B cell (primary cell): ENCODE results near the gene B4GALNT4. TPM values are rescaled to one million over a fixed set of nuclear protein-coding genes. Genes with fewer than 3 reads are reported as not detected.
"Not testable (repeated sequence)": the region's sequence is repeated elsewhere in the genome, so short reads cannot be mapped to it uniquely, and the experiment has no call there.

ENCODE experiments used
- ATAC-seq: fragments of 200-7000 bp; cut with Tn5 transposase; one replicate; pipeline ENCODE4 v1.10.0; 2021; ENCODE audit warnings: low read depth, mild to moderate bottlenecking, moderate number of reproducible peaks, moderate library complexity
- CTCF ChIA-PET: fragments of 350-600 bp; sonication (Branson Sonifier 250); formaldehyde crosslinking; loops from one replicate; lab custom pipeline; 2021; ENCODE audit warnings: antibody characterized with exemption, inconsistent platforms; lab: Charles Lee
- POLR2A ChIA-PET: fragments of 350-600 bp; sonication (Branson Sonifier 250); formaldehyde crosslinking; loops from one replicate; lab custom pipeline; 2021; ENCODE audit warnings: antibody characterized with exemption; lab: Charles Lee
- DNase-seq: peaks from one replicate; pipeline ENCODE4 v3.0.0; 2013
- H2AFZ ChIP-seq: 2 replicates; pipeline ENCODE4 v1.6.1; 2012; ENCODE audit warnings: mild to moderate bottlenecking, low read depth, low read length; ENCODE audit not compliant: insufficient read depth, poor library complexity, severe bottlenecking
- H3K27ac ChIP-seq, 2 donors: 1 replicate in 1 of 2; 2 replicates in 1 of 2; pipeline ENCODE4 v1.5.1; 2012 to 2013; ENCODE audit warnings: low read length in 2 of 2, mild to moderate bottlenecking in 2 of 2, moderate library complexity in 1 of 2
- H3K27me3 ChIP-seq, 4 experiments: fragments of 200-600 bp in 1 of 4; sonication (generic) in 1 of 4; replicated peaks in 1 of 4; 1 replicate in 2 of 4; 2 replicates in 2 of 4; pipeline versions ENCODE4 v1.6.1 to v1.7.0; 2013 to 2016; ENCODE audit warnings: low read length in 3 of 4, mild to moderate bottlenecking in 2 of 4, mixed read lengths in 1 of 4, moderate library complexity in 1 of 4; ENCODE audit not compliant: insufficient read depth in 4 of 4, control insufficient read depth in 3 of 4; ENCODE audit errors: control extremely low read depth in 1 of 4
- H3K36me3 ChIP-seq, 2 experiments: replicated peaks in 1 of 2; 1 replicate in 1 of 2; 2 replicates in 1 of 2; pipeline versions ENCODE4 v1.6.1 to v1.7.1; 2013; ENCODE audit warnings: low read length in 1 of 2; ENCODE audit not compliant: insufficient read depth in 2 of 2, control insufficient read depth in 1 of 2; ENCODE audit errors: control extremely low read depth in 1 of 2, extremely low read depth in 1 of 2
- H3K4me1 ChIP-seq, 2 donors: fragments of 200-600 bp in 1 of 2; sonication (generic) in 1 of 2; 1 replicate in 1 of 2; 2 replicates in 1 of 2; pipeline versions ENCODE4 v1.5.1 to v1.6.1; 2013 to 2017; ENCODE audit warnings: low read length in 2 of 2; ENCODE audit not compliant: control insufficient read depth in 2 of 2, insufficient read depth in 2 of 2
- H3K4me2 ChIP-seq: replicated peaks from 2 replicates; pipeline ENCODE3; 2012; ENCODE audit warnings: mild to moderate bottlenecking, low read depth, low read length; ENCODE audit not compliant: poor library complexity, severe bottlenecking
- H3K4me3 ChIP-seq, 5 experiments: fragments of 200-600 bp in 1 of 5; sonication (generic) in 1 of 5; 1 replicate in 3 of 5; 2 replicates in 2 of 5; pipeline versions ENCODE4 v1.5.1 to v1.7.0; 2011 to 2016; ENCODE audit warnings: low read length in 4 of 5, mild to moderate bottlenecking in 4 of 5, low read depth in 2 of 5, control low read depth in 1 of 5, moderate library complexity in 1 of 5; ENCODE audit not compliant: insufficient read depth in 1 of 5; ENCODE audit errors: control extremely low read depth in 1 of 5, extremely low read depth in 1 of 5
- H3K79me2 ChIP-seq: fragments of 200-600 bp; sonication (generic); one replicate; pipeline ENCODE4 v1.6.0; 2016; ENCODE audit warnings: low read length; ENCODE audit not compliant: control insufficient read depth, insufficient read depth
- H3K9ac ChIP-seq: fragments of 200-600 bp; sonication (generic); 2 replicates; pipeline ENCODE4 v1.6.1; 2017; ENCODE audit warnings: mild to moderate bottlenecking, low read length, moderate library complexity
- H3K9me3 ChIP-seq, 3 donors: one replicate each; pipeline versions ENCODE4 v1.6.1 to v1.7.1; 2013; ENCODE audit warnings: low read length in 2 of 3; ENCODE audit not compliant: control insufficient read depth in 2 of 3, insufficient read depth in 1 of 3; ENCODE audit errors: control extremely low read depth in 1 of 3
- H4K20me1 ChIP-seq: 2 replicates; pipeline ENCODE4 v1.6.0; 2012; ENCODE audit warnings: mild to moderate bottlenecking, low read length; ENCODE audit not compliant: insufficient read depth, control insufficient read depth, poor library complexity, severe bottlenecking
- H3K27ac Mint-ChIP-seq: one replicate; pipeline ENCODE4 v1.8.0; 2021; ENCODE audit warnings: mixed read lengths
- H3K27me3 Mint-ChIP-seq: one replicate; pipeline ENCODE4 v1.8.0; 2021; ENCODE audit warnings: mixed read lengths
- H3K4me1 Mint-ChIP-seq: one replicate; pipeline ENCODE4 v1.8.0; 2021; ENCODE audit warnings: mixed read lengths
- H3K4me3 Mint-ChIP-seq: one replicate; pipeline ENCODE4 v1.8.0; 2021; ENCODE audit warnings: mixed read lengths
- H3K9me3 Mint-ChIP-seq: one replicate; pipeline ENCODE4 v1.8.0; 2022; ENCODE audit warnings: mixed read lengths; ENCODE audit not compliant: insufficient read depth
- EZH2 ChIP-seq: IDR thresholded peaks from 2 replicates; pipeline ENCODE4 v1.6.1; 2012; ENCODE audit warnings: borderline replicate concordance, low read depth, mild to moderate bottlenecking, moderate library complexity, low read length; ENCODE audit not compliant: insufficient read depth, poor library complexity, severe bottlenecking
- WGBS: methylation state at CpG from one replicate; pipeline ENCODE4 v1.1.5; 2013; ENCODE audit warnings: missing lambda C conversion rate; ENCODE audit not compliant: insufficient coverage; 5-methylcytosine and 5-hydroxymethylcytosine counted together
- intact Hi-C: fragments of 100-400 bp; cut with micrococcal nuclease; formaldehyde crosslinking; loops from one replicate; pipeline ENCODE4 v1.10.0; 2022
- polyA minus RNA-seq: library from RNA; depleted of rRNA, polyadenylated mRNA; stranded (reverse); fragments of >200 nt; gene quantifications from 2 replicates; pipeline ENCODE4 v1.2.3, GENCODE V29; 2012
- polyA plus RNA-seq: library from polyadenylated mRNA; depleted of rRNA; stranded (reverse); fragments of >200 nt; gene quantifications from 2 replicates; pipeline ENCODE4 v1.2.3, GENCODE V29; 2012
- total RNA-seq, 2 donors: library from RNA; stranded (reverse); fragments of 120-200 nt in 1 of 2; gene quantifications; 1 replicate in 1 of 2; 2 replicates in 1 of 2; pipeline versions ENCODE4 v1.2.3 to v1.2.4, GENCODE V29; 2013 to 2022
- TF ChIP-seq, protein P1 (sequence below): fragments of 200-600 bp; IDR thresholded peaks from one replicate; pipeline ENCODE4 v1.8.0; 2022; ENCODE audit warnings: antibody characterized with exemption, mild to moderate bottlenecking

The B4GALNT4 gene, protein sequence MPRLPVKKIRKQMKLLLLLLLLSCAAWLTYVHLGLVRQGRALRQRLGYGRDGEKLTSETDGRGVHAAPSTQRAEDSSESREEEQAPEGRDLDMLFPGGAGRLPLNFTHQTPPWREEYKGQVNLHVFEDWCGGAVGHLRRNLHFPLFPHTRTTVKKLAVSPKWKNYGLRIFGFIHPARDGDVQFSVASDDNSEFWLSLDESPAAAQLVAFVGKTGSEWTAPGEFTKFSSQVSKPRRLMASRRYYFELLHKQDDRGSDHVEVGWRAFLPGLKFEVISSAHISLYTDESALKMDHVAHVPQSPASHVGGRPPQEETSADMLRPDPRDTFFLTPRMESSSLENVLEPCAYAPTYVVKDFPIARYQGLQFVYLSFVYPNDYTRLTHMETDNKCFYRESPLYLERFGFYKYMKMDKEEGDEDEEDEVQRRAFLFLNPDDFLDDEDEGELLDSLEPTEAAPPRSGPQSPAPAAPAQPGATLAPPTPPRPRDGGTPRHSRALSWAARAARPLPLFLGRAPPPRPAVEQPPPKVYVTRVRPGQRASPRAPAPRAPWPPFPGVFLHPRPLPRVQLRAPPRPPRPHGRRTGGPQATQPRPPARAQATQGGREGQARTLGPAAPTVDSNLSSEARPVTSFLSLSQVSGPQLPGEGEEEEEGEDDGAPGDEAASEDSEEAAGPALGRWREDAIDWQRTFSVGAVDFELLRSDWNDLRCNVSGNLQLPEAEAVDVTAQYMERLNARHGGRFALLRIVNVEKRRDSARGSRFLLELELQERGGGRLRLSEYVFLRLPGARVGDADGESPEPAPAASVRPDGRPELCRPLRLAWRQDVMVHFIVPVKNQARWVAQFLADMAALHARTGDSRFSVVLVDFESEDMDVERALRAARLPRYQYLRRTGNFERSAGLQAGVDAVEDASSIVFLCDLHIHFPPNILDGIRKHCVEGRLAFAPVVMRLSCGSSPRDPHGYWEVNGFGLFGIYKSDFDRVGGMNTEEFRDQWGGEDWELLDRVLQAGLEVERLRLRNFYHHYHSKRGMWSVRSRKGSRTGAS
- total RNA-seq (not detected in 2 replicates), polyA plus RNA-seq (0.07 TPM in 1 of 2 replicates, not detected in the other), polyA minus RNA-seq (0.29 and 1.1 TPM in 2 replicates)
- 0.21 TPM for total RNA-seq (2013)

DNA sequence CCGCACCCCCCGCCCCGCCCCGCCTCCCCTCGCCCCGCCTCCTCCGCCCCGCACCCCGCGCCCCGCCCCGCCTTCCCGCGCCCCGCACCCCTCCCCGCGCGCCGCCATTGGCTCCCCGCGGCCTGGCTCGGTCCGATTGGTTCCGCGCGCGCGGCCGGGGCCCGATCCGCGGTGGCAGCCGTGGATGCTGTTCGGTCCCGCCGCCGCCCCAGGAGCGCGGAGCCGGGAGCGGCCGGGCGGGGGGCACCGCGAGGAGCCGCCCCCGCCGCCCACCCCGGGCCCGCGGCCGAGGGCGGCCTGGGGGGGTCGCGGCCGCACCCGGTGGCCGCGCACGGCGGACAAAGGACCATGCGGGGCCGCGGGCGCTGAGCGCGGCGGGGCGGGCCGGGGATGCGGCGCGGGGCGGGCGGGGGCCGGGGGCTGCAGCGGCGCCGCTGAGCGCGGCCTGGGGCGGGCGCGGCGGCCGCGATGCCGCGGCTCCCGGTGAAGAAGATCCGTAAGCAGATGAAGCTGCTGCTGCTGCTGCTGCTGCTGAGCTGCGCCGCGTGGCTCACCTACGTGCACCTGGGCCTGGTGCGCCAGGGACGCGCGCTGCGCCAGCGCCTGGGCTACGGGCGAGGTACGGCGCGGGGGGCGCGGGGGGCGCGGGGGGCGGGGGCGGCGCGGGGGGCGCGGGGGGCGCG is at the start of gene B4GALNT4:
Gene B4GALNT4 (plus strand): TSS at position 164 of the 683 bp plus-strand sequence. CDS start 305 bp downstream, at position 469.
- Histone ChIP-seq H3K4me2 (peak within 1 kb of the TSS; percentile 42), H4K20me1 (no peaks in the 10 kb centered on the region), H3K27ac (no peak within 1 kb of the TSS), H2AFZ (no peak within 1 kb of the TSS), H3K36me3 (no peaks in the 10 kb centered on the region), H3K79me2 (no peaks in the 10 kb centered on the region), H3K4me3 (no peak within 1 kb of the TSS), H3K27me3 (peaks cover 0 to 57% (median 19%) of the 10 kb centered on the region in 4 experiments), H3K9ac (no peak within 1 kb of the TSS), H3K9me3 (no peaks in the 10 kb centered on the region), H3K4me1 (peaks cover 8 to 9% of the 10 kb centered on the region in 2 donors)
- TF ChIP-seq, protein P1, sequence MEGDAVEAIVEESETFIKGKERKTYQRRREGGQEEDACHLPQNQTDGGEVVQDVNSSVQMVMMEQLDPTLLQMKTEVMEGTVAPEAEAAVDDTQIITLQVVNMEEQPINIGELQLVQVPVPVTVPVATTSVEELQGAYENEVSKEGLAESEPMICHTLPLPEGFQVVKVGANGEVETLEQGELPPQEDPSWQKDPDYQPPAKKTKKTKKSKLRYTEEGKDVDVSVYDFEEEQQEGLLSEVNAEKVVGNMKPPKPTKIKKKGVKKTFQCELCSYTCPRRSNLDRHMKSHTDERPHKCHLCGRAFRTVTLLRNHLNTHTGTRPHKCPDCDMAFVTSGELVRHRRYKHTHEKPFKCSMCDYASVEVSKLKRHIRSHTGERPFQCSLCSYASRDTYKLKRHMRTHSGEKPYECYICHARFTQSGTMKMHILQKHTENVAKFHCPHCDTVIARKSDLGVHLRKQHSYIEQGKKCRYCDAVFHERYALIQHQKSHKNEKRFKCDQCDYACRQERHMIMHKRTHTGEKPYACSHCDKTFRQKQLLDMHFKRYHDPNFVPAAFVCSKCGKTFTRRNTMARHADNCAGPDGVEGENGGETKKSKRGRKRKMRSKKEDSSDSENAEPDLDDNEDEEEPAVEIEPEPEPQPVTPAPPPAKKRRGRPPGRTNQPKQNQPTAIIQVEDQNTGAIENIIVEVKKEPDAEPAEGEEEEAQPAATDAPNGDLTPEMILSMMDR, result no peak
- TF ChIP-seq EZH2, result no peak
- peak within 1 kb of the TSS; percentile 86 for H3K4me3 Mint-ChIP-seq
- DNase-seq, result no peak
- H3K9me3 Mint-ChIP-seq, result no peaks in the 10 kb centered on the region
- H3K4me1 Mint-ChIP-seq, result peaks cover 14% of the 10 kb centered on the region
- POLR2A ChIA-PET, result no interaction called here
- intact Hi-C loops, result no loop called here
- CTCF ChIA-PET, result interaction anchor here (1.2 kb wide), 1 partner anchor 119 kb away, joined by 4 read pairs; no protein-coding TSS in a partner anchor
- ATAC-seq, result peak; percentile 24
- 2% methylated on average over 86 of the region's 118 CpGs for WGBS
- H3K27ac Mint-ChIP-seq, result peak within 1 kb of the TSS; percentile 67
- H3K27me3 Mint-ChIP-seq, result peaks cover 37% of the 10 kb centered on the region

DNA sequence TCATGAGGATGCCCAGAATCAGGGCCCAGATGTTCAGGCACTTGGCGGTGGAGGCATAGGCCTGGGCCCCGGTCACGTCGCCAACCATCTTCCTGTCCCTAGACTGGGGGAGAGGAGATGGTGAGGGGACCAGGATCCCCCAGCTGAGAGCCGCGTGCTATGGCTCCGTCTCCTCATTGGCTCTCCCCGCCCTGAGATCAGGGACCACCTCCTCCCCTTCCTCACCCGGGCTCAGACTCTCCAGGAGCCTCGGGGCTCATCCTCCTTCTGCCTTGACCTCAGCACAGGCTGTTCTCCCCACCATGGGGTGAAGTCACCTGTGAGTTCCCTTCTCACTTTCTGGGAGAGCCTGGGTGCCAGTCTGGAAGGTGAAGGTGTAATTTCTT is 49.4 kb upstream of the B4GALNT4 start:
- H3K9me3 ChIP-seq, intact Hi-C loops, H3K9me3 Mint-ChIP-seq, H3K36me3 ChIP-seq, H3K27ac ChIP-seq, DNase-seq, H3K4me3 ChIP-seq, H4K20me1 ChIP-seq, H3K27me3 ChIP-seq, ATAC-seq, POLR2A ChIA-PET, H3K27me3 Mint-ChIP-seq, H3K9ac ChIP-seq, H2AFZ ChIP-seq: not testable (repeated sequence)
- H3K4me1 Mint-ChIP-seq, result peaks cover 37% of the 10 kb centered on the region
- H3K79me2 ChIP-seq, result peaks cover 11% of the 10 kb centered on the region
- WGBS, result 60% methylated on average over 1 of the region's 10 CpGs
- CTCF ChIA-PET, result interaction anchor here (1.1 to 1.4 kb wide), 2 partner anchors 13 to 69 kb away, joined by 3 to 4 read pairs; partner anchors contain the start of gene IFITM2
- peak overlapping the region; percentile 67 for H3K27ac Mint-ChIP-seq
- H3K4me1 ChIP-seq, result peaks cover 21 to 42% of the 10 kb centered on the region in 2 donors
- H3K4me3 Mint-ChIP-seq, result peak overlapping the region; percentile 83
- H3K4me2 ChIP-seq, result peak overlapping the region; percentile 57
